Panc1 (cell line): ENCODE measurements around the gene KANK4. TPM values are rescaled to one million over a fixed set of nuclear protein-coding genes. Genes with fewer than 3 reads are reported as not detected.

ENCODE experiments used
- ATAC-seq: fragments of 200-7000 bp; cut with Tn5 transposase; 2 replicates; pipeline ENCODE4 v1.9.1; 2020; ENCODE audit warnings: mild to moderate bottlenecking, moderate library complexity
- BruUV-seq: library from RNA; stranded (reverse); fragments of 400-500 nt; replicated peaks from 2 replicates; lab custom pipeline; 2021; lab: Mats Ljungman, UMichigan
- CTCF ChIA-PET: fragments of 300-600 bp; sonication (Branson Sonifier 250); formaldehyde crosslinking; loops from one replicate; lab custom pipeline; 2022; ENCODE audit warnings: antibody characterized with exemption; lab: Charles Lee
- POLR2A ChIA-PET: fragments of 300-600 bp; sonication (Branson Sonifier 250); formaldehyde crosslinking; loops from one replicate; lab custom pipeline; 2022; ENCODE audit warnings: antibody characterized with exemption; lab: Charles Lee
- DNase-seq: peaks from one replicate; pipeline ENCODE4 v3.0.0-alpha.2; 2010; ENCODE audit warnings: low read depth, low spot score
- H3K27ac ChIP-seq: 2 replicates; pipeline ENCODE4 v1.5.1; 2011; ENCODE audit warnings: mild to moderate bottlenecking, low read length, inconsistent platforms
- H3K27me3 ChIP-seq: fragments of 200-500 bp; sonication (Bioruptor generic); 2 replicates; pipeline ENCODE4 v1.6.0; 2014; ENCODE audit warnings: low read length, inconsistent platforms; ENCODE audit not compliant: control insufficient read depth, insufficient read depth
- H3K36me3 ChIP-seq: fragments of 200-500 bp; sonication (Bioruptor generic); 2 replicates; pipeline ENCODE4 v1.5.1; 2014; ENCODE audit warnings: inconsistent platforms, mild to moderate bottlenecking, low read length, moderate library complexity; ENCODE audit not compliant: control insufficient read depth, insufficient read depth
- H3K4me1 ChIP-seq: 2 replicates; pipeline ENCODE4 v1.5.1; 2011; ENCODE audit warnings: inconsistent platforms, mild to moderate bottlenecking, low read length, moderate library complexity; ENCODE audit not compliant: control insufficient read depth, insufficient read depth
- H3K4me3 ChIP-seq, 2 experiments: 2 replicates each; pipeline ENCODE4 v1.5.1; 2011 to 2012; ENCODE audit warnings: low read depth in 2 of 2, low read length in 2 of 2, mild to moderate bottlenecking in 2 of 2, inconsistent platforms in 1 of 2, moderate library complexity in 1 of 2
- H3K9me3 ChIP-seq: fragments of 200-500 bp; sonication (Bioruptor generic); 2 replicates; pipeline ENCODE4 v1.5.1; 2014; ENCODE audit warnings: low read depth, mild to moderate bottlenecking, inconsistent platforms, low read length, moderate library complexity; ENCODE audit not compliant: control insufficient read depth, insufficient read depth
- POLR2AphosphoS5 ChIP-seq: IDR thresholded peaks from 2 replicates; pipeline ENCODE4 v1.6.1; 2012; ENCODE audit warnings: mild to moderate bottlenecking, low read depth, low read length, moderate library complexity
- SIN3A ChIP-seq: IDR thresholded peaks from 2 replicates; pipeline ENCODE4 v1.6.1; 2012; ENCODE audit warnings: low read depth, mild to moderate bottlenecking, low read length, moderate library complexity, borderline replicate concordance; ENCODE audit not compliant: insufficient read depth
- TCF7L2 ChIP-seq: IDR thresholded peaks from 2 replicates; pipeline ENCODE4 v1.6.1; 2011; ENCODE audit warnings: mild to moderate bottlenecking, low read depth, low read length, inconsistent platforms
- in situ Hi-C: cut with HindIII; loops from 2 replicates; pipeline ENCODE4 v1.10.0; 2016; ENCODE audit warnings: low sequenced_read_pairs, low pct_unique_long_range_greater_than_20kb
- intact Hi-C: fragments of 100-400 bp; cut with micrococcal nuclease; formaldehyde crosslinking; loops from one replicate; pipeline ENCODE4 v1.10.0; 2022; ENCODE audit not compliant: unreplicated experiment
- total RNA-seq: library from RNA; stranded (reverse); gene quantifications from one replicate; pipeline ENCODE4 v1.2.1, GENCODE V29; 2021; ENCODE audit not compliant: unreplicated experiment
- TF ChIP-seq, protein P1 (sequence below): fragments of 450-650 bp; IDR thresholded peaks from 2 replicates; pipeline ENCODE4 v1.5.1; 2017; ENCODE audit warnings: mild to moderate bottlenecking
- TF ChIP-seq, protein P2 (sequence below), 2 experiments: IDR thresholded peaks; 2 replicates each; pipeline ENCODE4 v1.6.1; 2011 to 2012; ENCODE audit warnings: low read depth in 2 of 2, control low read depth in 1 of 2, low read length in 1 of 2, mild to moderate bottlenecking in 1 of 2, moderate library complexity in 1 of 2; ENCODE audit not compliant: insufficient read depth in 1 of 2

The KANK4 gene
- total RNA-seq, 1 experiment from 2014 or later = 0.18 TPM

DNA sequence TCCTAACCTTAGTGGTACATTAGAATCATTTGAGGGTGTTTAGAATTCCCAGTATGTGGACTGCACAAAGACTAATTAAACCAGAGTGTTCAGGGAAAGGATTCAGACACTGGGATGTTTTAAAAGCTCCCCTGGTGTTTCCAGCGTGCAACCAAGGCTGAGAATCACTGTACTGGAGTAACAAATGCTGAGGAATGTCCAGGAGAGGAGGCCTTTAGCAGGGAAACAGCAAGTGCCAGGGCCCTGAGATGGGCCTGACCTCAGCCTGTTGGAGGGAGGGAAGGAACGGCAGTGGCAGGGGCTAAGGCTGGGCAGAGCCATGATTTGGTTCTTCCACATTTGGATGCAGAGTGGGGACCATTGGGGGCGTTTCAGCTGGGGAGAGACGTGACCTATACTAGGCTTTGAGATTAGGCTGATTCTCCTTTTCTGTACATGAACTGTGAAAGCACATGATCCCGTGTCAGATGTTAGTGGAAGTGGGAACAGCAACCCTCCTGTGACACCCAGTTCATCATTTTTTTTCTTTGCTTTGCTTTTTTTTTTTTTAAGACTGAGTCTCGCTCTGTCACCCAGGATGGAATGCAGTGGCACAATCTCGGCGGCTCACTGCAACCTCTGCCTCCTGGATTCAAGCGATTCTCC is 49.3 kb downstream of the KANK4 start:
- DNase-seq (no peak), ATAC-seq (no peak)
- ChIA-PET CTCF (no interaction called here), POLR2A (no interaction called here)
- Histone ChIP-seq H3K4me1 (peaks cover 3% of the 10 kb centered on the region; the same call in 1 of the 2 replicates), H3K36me3 (no peaks in the 10 kb centered on the region), H3K27me3 (no peaks in the 10 kb centered on the region), H3K9me3 (no peaks in the 10 kb centered on the region), H3K4me3 (no peak overlapping the region), H3K27ac (no peak overlapping the region)
- no TSS peak for BruUV-seq
- intact Hi-C loops (no loop called here), in situ Hi-C loops (no loop called here)
- TF ChIP-seq POLR2AphosphoS5 = no peak

DNA sequence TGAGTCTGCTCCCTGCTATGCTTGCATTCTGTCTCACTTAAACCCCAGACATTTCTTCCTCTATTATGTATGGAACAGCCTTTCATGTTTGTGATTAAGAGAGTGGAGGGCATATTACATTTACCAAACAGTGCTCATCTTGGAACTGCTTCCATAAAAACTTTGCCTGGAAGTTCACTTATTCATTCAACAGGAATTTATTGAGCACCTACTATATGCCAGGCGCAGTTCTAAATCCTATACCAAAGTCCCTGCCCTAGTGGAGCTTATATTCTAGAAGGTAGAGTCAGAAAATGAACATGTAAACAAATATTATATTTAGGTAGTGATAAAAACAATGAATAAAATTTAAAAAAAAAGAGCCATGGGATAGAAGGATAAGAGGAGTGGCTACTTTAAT is 49.8 kb downstream of the KANK4 start:
- ATAC-seq (no peak), DNase-seq (no peak)
- Histone ChIP-seq H3K9me3 (no peaks in the 10 kb centered on the region), H3K4me3 (no peak overlapping the region), H3K27me3 (no peaks in the 10 kb centered on the region), H3K36me3 (no peaks in the 10 kb centered on the region), H3K27ac (no peak overlapping the region), H3K4me1 (peaks cover 3% of the 10 kb centered on the region; the same call in 1 of the 2 replicates)
- CTCF ChIA-PET = interaction anchor here (0.5 kb wide), 1 partner anchor 33 kb away, joined by 7 read pairs; no protein-coding TSS in a partner anchor
- TF ChIP-seq SIN3A = no peak
- TF ChIP-seq TCF7L2 = no peak
- TF ChIP-seq POLR2AphosphoS5 = no peak
- TF ChIP-seq, protein P1, sequence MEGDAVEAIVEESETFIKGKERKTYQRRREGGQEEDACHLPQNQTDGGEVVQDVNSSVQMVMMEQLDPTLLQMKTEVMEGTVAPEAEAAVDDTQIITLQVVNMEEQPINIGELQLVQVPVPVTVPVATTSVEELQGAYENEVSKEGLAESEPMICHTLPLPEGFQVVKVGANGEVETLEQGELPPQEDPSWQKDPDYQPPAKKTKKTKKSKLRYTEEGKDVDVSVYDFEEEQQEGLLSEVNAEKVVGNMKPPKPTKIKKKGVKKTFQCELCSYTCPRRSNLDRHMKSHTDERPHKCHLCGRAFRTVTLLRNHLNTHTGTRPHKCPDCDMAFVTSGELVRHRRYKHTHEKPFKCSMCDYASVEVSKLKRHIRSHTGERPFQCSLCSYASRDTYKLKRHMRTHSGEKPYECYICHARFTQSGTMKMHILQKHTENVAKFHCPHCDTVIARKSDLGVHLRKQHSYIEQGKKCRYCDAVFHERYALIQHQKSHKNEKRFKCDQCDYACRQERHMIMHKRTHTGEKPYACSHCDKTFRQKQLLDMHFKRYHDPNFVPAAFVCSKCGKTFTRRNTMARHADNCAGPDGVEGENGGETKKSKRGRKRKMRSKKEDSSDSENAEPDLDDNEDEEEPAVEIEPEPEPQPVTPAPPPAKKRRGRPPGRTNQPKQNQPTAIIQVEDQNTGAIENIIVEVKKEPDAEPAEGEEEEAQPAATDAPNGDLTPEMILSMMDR = no peak
- TF ChIP-seq, protein P2, sequence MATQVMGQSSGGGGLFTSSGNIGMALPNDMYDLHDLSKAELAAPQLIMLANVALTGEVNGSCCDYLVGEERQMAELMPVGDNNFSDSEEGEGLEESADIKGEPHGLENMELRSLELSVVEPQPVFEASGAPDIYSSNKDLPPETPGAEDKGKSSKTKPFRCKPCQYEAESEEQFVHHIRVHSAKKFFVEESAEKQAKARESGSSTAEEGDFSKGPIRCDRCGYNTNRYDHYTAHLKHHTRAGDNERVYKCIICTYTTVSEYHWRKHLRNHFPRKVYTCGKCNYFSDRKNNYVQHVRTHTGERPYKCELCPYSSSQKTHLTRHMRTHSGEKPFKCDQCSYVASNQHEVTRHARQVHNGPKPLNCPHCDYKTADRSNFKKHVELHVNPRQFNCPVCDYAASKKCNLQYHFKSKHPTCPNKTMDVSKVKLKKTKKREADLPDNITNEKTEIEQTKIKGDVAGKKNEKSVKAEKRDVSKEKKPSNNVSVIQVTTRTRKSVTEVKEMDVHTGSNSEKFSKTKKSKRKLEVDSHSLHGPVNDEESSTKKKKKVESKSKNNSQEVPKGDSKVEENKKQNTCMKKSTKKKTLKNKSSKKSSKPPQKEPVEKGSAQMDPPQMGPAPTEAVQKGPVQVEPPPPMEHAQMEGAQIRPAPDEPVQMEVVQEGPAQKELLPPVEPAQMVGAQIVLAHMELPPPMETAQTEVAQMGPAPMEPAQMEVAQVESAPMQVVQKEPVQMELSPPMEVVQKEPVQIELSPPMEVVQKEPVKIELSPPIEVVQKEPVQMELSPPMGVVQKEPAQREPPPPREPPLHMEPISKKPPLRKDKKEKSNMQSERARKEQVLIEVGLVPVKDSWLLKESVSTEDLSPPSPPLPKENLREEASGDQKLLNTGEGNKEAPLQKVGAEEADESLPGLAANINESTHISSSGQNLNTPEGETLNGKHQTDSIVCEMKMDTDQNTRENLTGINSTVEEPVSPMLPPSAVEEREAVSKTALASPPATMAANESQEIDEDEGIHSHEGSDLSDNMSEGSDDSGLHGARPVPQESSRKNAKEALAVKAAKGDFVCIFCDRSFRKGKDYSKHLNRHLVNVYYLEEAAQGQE (IDR thresholded peaks at IDR 0.05; ENCODE audit: insufficient read depth in 1 of 2, low read depth in 2 of 2, low read length in 1 of 2) = no peak
- POLR2A ChIA-PET = no interaction called here
- intact Hi-C loops (no loop called here), in situ Hi-C loops (no loop called here)
- no TSS peak for BruUV-seq

DNA sequence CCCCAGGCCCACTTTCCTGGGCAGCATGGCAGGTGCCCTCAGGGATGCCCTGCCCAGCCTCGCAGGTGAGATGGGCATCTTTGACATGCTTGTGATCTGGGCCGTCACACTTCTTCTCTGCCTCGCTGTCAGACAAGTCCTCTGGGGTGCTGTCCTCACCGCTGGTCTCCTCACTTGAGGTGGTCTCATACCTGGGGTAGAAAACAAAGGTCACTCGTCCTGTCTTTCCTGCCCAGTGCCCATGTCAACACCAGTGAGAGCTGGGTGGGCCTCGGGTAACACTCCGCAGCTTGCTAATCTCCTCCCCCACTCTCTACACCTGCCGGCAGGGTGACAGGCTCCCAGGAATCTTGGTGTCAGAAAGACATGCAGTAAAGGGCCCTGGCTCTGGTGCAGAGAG is 50.9 kb downstream of the KANK4 start:
- in situ Hi-C loops = no loop called here
- ATAC-seq (no peak), DNase-seq (no peak)
- Histone ChIP-seq H3K4me3 (no peak overlapping the region), H3K9me3 (no peaks in the 10 kb centered on the region), H3K36me3 (no peaks in the 10 kb centered on the region), H3K27me3 (no peaks in the 10 kb centered on the region), H3K4me1 (peaks cover 3% of the 10 kb centered on the region; the same call in 1 of the 2 replicates), H3K27ac (no peak overlapping the region)
- intact Hi-C loops = no loop called here
- ChIA-PET POLR2A (no interaction called here), CTCF (no interaction called here)
- no TSS peak for BruUV-seq
- TF ChIP-seq, protein P1 = no peak
- TF ChIP-seq SIN3A = no peak
- TF ChIP-seq TCF7L2 = no peak
- TF ChIP-seq POLR2AphosphoS5 = no peak
- TF ChIP-seq, protein P2 (IDR thresholded peaks at IDR 0.05; ENCODE audit: insufficient read depth in 1 of 2, low read depth in 2 of 2, low read length in 1 of 2) = no peak
